AG04450 (cell line): ENCODE results near the gene NOL4L. TPM values are rescaled to one million over a fixed set of nuclear protein-coding genes. Genes with fewer than 3 reads are reported as not detected.
A peak's percentile ranks its signal among the peaks of the same experiment; 100 is the strongest.

Experiments
- CTCF ChIA-PET: fragments of 300-600, 350-600 bp; formaldehyde crosslinking; extraction: SDS; loops from one replicate; lab custom pipeline; 2022; ENCODE audit warnings: antibody characterized with exemption, inconsistent platforms; lab: Charles Lee
- POLR2A ChIA-PET: fragments of 350-600 bp; formaldehyde crosslinking; extraction: SDS; loops from one replicate; lab custom pipeline; 2021; ENCODE audit warnings: antibody characterized with exemption, inconsistent platforms; lab: Yijun Ruan, JAX
- DNase-seq: peaks from one replicate; pipeline ENCODE4 v3.0.0-alpha.2; 2011; ENCODE audit warnings: low read depth, low spot score
- H3K27ac ChIP-seq: one replicate; pipeline ENCODE4 v1.5.1; 2012; ENCODE audit warnings: low read depth, low read length, control low read depth
- H3K27me3 ChIP-seq: one replicate; pipeline ENCODE4 v1.6.0; 2012; ENCODE audit warnings: low read length; ENCODE audit not compliant: control insufficient read depth, insufficient read depth
- H3K4me3 ChIP-seq: 2 replicates; pipeline ENCODE4 v1.5.1; 2011; ENCODE audit warnings: mild to moderate bottlenecking, low read depth, low read length, control low read depth
- H3K9me3 ChIP-seq: 2 replicates; pipeline ENCODE4 v1.5.1; 2012; ENCODE audit warnings: low read length; ENCODE audit not compliant: control insufficient read depth, insufficient read depth
- polyA plus RNA-seq: library from polyadenylated mRNA; depleted of rRNA; stranded (reverse); fragments of >200 nt; gene quantifications from 2 replicates; pipeline ENCODE4 v1.2.3, GENCODE V29; 2011
- TF ChIP-seq, protein P1 (sequence below): IDR thresholded peaks from 2 replicates; pipeline ENCODE4 v1.5.1; 2011; ENCODE audit warnings: low read depth, low read length, control low read depth, inconsistent platforms

Gene NOL4L
- polyA plus RNA-seq, 1 experiment = 6.7 TPM

GRCh38 chr20:32478576-32478975, 106.6 kb downstream of the NOL4L start:
- H3K27ac ChIP-seq = no peak overlapping the region
- H3K4me3 ChIP-seq = no peak overlapping the region
- no peak for DNase-seq
- TF ChIP-seq, protein P1, sequence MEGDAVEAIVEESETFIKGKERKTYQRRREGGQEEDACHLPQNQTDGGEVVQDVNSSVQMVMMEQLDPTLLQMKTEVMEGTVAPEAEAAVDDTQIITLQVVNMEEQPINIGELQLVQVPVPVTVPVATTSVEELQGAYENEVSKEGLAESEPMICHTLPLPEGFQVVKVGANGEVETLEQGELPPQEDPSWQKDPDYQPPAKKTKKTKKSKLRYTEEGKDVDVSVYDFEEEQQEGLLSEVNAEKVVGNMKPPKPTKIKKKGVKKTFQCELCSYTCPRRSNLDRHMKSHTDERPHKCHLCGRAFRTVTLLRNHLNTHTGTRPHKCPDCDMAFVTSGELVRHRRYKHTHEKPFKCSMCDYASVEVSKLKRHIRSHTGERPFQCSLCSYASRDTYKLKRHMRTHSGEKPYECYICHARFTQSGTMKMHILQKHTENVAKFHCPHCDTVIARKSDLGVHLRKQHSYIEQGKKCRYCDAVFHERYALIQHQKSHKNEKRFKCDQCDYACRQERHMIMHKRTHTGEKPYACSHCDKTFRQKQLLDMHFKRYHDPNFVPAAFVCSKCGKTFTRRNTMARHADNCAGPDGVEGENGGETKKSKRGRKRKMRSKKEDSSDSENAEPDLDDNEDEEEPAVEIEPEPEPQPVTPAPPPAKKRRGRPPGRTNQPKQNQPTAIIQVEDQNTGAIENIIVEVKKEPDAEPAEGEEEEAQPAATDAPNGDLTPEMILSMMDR = no peak
- CTCF ChIA-PET = interaction anchor here (0.9 kb wide), 1 partner anchor 174 kb away, joined by 3 read pairs; no protein-coding TSS in a partner anchor
- POLR2A ChIA-PET = no interaction called here
- H3K9me3 ChIP-seq = no peaks in the 10 kb centered on the region; the same call in 1 of the 2 replicates
- H3K27me3 ChIP-seq = no peaks in the 10 kb centered on the region

DNA sequence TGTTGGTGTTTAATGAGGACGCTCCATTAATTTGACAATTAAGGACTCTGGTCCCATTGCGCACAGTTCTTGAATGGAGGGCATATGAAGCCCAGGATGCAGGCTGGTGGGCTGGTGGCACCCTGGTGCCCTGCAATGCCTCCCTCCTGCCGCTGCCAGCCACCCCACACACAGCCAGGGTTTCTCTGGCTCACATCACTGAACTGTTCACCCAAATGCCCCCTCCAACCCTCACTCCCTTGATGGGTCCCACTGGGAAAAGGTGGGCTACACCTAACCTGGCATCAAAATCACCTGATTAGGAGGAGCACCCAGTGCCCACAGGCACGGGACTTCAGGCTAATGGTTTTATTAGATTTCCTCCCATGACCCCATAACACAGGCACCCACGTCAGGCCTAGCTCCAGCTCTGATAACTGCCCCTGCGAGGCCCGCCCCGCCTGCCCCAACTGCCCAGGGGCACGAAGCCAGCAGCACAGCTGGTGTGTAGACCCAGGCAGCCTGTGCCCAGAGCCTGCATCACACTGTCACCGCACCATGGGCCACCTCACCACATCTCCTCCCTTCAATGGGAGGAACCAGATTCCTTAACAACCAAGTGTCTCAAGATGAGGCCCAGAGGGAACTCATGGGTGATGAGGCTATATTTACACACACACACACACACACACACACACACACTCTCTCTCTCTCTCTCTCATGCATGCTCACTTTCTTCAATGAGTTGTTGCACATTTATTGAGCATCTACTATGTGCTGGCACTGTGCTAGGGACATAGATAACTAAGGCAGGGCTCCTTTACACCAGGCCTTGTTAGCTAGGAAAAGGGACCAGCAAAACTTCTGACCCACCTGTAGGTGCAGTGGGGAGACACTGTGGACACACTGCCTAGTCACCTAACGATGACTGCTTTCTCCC, 107.3 kb downstream of the NOL4L start:
- Histone ChIP-seq H3K27ac (no peak overlapping the region), H3K9me3 (no peaks in the 10 kb centered on the region; the same call in 1 of the 2 replicates), H3K27me3 (no peaks in the 10 kb centered on the region), H3K4me3 (no peak overlapping the region)
- ChIA-PET POLR2A (no interaction called here), CTCF (interaction anchor here (0.9 kb wide), 1 partner anchor 174 kb away, joined by 3 read pairs; no protein-coding TSS in a partner anchor)
- TF ChIP-seq, protein P1 = no peak
- no peak for DNase-seq

GRCh38 chr20:32476684-32477593, 108.2 kb downstream of the NOL4L start:
- TF ChIP-seq, protein P1 = no peak
- DNase-seq = no peak

DNA sequence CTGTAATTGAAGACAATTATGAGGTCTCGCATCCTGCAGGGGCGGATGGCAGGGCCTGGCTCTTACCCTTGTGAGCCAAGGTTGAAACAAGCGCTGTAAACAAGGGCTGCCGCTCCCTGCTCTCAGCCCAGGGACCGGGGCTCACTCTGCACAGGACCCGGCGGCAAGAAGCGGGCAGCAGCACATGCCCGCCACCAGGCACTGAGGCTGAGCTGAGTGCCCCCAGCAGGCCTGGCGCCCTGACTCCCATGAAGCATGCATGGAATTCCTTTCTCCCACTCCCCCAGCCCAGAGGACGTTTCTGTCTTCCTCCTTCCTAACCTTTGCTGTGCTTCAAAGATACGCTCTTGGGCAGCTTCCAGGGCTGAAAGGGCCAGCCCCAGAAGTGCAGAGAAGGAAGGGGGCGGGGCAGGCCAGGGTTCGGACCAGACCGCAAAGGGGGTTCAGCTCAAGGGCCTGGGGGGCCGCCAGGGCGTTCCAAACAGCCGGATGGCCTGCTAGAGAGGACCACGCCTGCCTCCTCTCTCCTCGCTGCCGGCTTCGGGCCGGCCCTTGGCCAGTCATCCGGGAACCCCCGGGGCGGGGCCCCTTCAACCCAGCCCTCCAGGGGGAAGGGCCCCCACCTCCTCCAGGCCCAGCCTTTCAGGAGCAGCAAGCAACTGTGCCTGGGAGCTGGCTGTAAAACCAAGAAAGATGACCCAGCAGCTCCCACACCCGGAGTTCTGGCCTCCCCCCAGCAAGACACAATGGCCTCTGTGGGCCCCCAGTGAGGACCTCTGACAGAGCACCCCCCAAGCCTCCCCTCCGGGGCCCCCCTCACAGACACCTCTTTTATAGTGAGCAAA, 109.9 kb downstream of the NOL4L start:
- H3K4me3 ChIP-seq = peak overlapping the region; percentile 57
- DNase-seq = peak; percentile 83
- TF ChIP-seq, protein P1 = no peak
- ChIA-PET CTCF (interaction anchor here (0.6 to 1.7 kb wide), 3 partner anchors 10 to 603 kb away, joined by 3 to 5 read pairs (median 4); no protein-coding TSS in a partner anchor), POLR2A (interaction anchor here (0.5 to 2.3 kb wide), 7 partner anchors 9 to 179 kb away, joined by 3 to 14 read pairs (median 4); no protein-coding TSS in a partner anchor)
- H3K9me3 ChIP-seq = no peaks in the 10 kb centered on the region; the same call in 1 of the 2 replicates
- H3K27me3 ChIP-seq = no peaks in the 10 kb centered on the region
- H3K27ac ChIP-seq = peak overlapping the region; percentile 94

More at GRCh38 chr20:32476684-32477593, 108.2 kb downstream of the NOL4L start:
- Histone ChIP-seq H3K4me3 (no peak overlapping the region), H3K27me3 (no peaks in the 10 kb centered on the region), H3K9me3 (no peaks in the 10 kb centered on the region; the same call in 1 of the 2 replicates), H3K27ac (peak overlapping the region; percentile 94)
- ChIA-PET POLR2A (no interaction called here), CTCF (no interaction called here)
